GM12801 (cell line): ENCODE measurements around the gene CACNA1H.

Experiments
- TF ChIP-seq, protein P1 (sequence below): IDR thresholded peaks from one replicate; pipeline ENCODE4 v1.5.1; 2011; ENCODE audit warnings: control low read depth; ENCODE audit not compliant: insufficient read length; ENCODE audit errors: extremely low read depth

Gene CACNA1H

DNA sequence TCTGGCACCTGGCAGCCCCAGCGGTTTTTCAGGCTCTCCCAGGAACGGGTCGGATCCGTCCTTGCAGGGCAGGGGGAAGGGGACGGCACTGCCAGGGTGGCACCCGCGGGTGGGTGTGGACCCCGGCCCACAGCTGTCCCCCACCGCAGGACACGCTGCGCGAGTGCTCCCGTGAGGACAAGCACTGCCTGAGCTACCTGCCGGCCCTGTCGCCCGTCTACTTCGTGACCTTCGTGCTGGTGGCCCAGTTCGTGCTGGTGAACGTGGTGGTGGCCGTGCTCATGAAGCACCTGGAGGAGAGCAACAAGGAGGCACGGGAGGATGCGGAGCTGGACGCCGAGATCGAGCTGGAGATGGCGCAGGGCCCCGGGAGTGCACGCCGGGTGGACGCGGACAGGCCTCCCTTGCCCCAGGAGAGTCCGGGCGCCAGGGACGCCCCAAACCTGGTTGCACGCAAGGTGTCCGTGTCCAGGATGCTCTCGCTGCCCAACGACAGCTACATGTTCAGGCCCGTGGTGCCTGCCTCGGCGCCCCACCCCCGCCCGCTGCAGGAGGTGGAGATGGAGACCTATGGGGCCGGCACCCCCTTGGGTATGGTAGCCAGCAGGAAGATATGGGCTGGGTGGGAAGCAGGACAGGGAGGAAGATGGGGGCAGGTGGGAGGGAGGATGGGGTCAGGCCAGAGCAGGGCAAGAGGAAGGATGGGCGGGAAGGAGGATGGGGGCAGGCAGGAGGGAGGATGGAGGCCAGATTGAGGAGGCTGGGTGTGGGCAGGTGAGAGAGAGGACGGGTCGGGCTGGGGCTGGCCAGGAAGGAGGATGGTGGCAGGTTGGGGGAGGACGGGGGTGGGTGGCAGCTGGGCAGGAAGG, 65.4 kb downstream of the CACNA1H start:
- TF ChIP-seq, protein P1, sequence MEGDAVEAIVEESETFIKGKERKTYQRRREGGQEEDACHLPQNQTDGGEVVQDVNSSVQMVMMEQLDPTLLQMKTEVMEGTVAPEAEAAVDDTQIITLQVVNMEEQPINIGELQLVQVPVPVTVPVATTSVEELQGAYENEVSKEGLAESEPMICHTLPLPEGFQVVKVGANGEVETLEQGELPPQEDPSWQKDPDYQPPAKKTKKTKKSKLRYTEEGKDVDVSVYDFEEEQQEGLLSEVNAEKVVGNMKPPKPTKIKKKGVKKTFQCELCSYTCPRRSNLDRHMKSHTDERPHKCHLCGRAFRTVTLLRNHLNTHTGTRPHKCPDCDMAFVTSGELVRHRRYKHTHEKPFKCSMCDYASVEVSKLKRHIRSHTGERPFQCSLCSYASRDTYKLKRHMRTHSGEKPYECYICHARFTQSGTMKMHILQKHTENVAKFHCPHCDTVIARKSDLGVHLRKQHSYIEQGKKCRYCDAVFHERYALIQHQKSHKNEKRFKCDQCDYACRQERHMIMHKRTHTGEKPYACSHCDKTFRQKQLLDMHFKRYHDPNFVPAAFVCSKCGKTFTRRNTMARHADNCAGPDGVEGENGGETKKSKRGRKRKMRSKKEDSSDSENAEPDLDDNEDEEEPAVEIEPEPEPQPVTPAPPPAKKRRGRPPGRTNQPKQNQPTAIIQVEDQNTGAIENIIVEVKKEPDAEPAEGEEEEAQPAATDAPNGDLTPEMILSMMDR, result no peak

DNA sequence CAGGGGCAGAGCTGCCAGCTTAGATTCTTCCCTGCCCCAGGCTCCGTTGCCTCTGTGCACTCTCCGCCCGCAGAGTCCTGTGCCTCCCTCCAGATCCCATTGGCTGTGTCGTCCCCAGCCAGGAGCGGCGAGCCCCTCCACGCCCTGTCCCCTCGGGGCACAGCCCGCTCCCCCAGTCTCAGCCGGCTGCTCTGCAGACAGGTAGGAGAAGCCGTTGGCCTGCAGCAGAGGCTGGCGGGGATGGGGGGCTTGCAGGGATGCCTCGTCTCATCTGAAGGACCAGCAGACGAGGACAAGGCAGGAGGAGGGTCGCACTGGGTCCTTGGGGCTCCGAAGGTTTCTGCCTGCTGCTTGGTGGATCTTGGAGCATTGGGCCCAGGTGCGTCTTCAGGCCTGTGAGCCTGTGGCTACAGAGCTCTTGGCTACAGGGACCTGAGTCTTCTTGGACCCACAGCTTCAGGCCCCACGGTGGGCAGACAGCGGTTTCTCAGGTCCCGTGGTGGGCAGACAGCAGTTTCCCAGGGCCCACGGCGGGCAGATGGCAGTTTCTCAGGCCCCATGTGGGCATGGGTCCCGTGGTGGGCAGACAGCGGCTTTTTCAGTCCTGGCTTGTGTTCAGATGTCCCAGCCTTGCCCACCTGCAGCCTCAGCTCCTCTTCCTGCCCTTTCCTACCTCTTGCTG, 66.2 kb downstream of the CACNA1H start:
- TF ChIP-seq, protein P1, result no peak

DNA sequence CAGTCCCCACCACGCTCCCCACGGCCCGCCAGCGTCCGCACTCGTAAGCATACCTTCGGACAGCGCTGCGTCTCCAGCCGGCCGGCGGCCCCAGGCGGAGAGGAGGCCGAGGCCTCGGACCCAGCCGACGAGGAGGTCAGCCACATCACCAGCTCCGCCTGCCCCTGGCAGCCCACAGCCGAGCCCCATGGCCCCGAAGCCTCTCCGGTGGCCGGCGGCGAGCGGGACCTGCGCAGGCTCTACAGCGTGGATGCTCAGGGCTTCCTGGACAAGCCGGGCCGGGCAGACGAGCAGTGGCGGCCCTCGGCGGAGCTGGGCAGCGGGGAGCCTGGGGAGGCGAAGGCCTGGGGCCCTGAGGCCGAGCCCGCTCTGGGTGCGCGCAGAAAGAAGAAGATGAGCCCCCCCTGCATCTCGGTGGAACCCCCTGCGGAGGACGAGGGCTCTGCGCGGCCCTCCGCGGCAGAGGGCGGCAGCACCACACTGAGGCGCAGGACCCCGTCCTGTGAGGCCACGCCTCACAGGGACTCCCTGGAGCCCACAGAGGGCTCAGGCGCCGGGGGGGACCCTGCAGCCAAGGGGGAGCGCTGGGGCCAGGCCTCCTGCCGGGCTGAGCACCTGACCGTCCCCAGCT, 67.3 kb downstream of the CACNA1H start:
- TF ChIP-seq, protein P1, result no peak

DNA sequence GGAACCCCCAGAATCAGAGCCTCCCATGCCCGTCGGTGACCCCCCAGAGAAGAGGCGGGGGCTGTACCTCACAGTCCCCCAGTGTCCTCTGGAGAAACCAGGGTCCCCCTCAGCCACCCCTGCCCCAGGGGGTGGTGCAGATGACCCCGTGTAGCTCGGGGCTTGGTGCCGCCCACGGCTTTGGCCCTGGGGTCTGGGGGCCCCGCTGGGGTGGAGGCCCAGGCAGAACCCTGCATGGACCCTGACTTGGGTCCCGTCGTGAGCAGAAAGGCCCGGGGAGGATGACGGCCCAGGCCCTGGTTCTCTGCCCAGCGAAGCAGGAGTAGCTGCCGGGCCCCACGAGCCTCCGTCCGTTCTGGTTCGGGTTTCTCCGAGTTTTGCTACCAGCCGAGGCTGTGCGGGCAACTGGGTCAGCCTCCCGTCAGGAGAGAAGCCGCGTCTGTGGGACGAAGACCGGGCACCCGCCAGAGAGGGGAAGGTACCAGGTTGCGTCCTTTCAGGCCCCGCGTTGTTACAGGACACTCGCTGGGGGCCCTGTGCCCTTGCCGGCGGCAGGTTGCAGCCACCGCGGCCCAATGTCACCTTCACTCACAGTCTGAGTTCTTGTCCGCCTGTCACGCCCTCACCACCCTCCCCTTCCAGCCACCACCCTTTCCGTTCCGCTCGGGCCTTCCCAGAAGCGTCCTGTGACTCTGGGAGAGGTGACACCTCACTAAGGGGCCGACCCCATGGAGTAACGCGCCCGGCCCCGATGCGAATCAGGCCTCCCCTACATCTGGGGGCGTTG, 68.1 kb downstream of the CACNA1H start:
- TF ChIP-seq, protein P1, result no peak

DNA sequence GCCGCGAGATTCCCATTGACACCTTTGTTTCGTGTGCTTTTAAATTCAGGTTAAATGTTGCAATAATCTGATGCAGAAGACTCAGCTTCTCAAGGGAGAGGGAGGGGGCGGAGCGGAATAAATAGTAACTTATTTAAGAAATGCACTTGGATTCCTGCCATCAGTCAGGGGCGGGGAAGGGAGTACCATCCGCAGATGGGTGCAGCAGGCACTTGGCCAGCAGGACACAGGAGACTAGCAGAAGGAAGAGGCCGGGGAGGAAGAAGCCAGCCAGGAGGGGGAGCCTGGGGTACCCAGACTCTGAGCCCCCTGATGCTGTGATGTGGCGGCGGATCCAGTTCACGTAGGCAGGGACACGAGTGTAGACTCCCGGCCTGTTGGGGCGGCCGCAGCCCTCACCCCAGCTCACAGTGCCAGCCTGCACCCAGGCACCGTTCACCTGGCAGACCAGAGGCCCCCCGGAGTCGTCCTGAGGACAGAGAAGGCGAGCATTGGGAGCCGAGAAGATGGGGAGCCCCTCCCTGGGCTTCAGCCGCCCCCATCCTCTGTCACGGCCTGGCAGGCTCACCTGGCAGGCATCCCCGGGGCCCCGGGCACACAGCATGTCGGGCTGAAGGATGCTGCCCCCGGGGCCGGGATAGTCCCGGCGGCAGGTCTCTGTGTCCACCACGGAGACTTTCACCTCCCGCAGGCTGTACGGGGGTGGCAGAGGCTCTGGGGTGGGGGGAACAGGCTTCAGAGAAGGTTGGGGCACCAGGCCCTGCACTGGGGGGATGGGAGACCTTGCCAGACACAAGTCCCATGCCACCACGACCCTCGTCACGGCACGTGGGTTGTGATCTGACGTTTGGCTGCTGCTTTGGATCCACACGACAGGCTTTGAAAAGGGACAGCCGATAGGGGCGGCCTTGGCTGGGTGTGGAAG, 69.0 kb downstream of the CACNA1H start:
- TF ChIP-seq, protein P1, result no peak

DNA sequence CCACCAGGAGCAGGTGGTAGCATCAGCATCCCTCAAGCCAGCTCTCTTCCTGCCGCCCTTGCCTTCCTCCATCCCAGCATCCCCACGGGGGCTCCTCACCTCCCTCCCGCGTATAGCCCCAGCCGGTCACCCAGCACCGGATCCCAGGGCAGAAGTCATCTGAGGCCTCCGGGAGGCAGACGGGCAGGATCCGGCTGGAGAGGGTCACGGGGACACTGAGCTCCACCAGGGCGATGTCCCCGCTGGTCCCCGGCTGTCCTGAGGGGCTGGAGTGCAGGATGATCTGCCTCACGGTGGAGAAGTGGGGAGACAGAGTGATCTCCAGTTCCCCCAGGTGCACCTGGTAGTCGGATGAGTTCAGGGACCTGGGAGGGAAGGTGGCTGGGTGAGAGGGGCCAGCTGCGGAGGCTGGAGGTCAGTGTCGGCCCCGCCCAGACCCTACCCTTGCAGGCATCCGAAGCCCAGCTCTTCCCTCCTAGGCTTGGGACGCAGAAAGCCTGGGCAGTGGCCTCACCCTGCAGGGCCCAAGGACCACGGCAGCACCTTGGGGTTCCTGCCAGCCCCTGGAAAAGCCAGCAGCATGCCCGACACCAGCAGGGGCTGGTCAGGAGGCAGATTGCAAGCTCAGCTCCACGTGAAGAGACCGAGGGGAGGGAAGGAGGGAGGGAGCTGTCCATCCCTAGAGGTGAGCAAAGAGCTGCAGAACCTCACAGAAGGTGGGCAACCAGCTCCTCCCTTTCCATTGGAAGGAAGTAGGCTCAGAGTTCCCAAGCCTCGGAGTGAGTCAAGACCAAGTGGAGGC, 69.8 kb downstream of the CACNA1H start:
- TF ChIP-seq, protein P1, result no peak
